ENCODE measurements around the gene NBL1. TPM values are rescaled to one million over a fixed set of nuclear protein-coding genes. Genes with fewer than 3 reads are reported as not detected.

The NBL1 gene
- total and polyA plus RNA-seq, 10 of the 15 experiments (the other 5 are each of a cell fraction or from before 2014, with no cell fraction given): 0.13 to 2.4 (median 0.81) TPM; not detected in 1

GRCh38 chr1:19662313-19662712 lies 18.2 kb downstream of the NBL1 start:
- Histone ChIP-seq H3K4me1 (ENCODE audit: control insufficient read depth, insufficient read depth, low read length) (peaks cover 6% of the 10 kb centered on the region; the same call in 1 of the 2 replicates), H3K9me3 (replicated peaks; ENCODE audit: control insufficient read depth, insufficient read depth, low read length) (no peaks in the 10 kb centered on the region), H3K27ac (ENCODE audit: control insufficient read depth, insufficient read depth) (no peak overlapping the region), H2AFZ (ENCODE audit: control insufficient read depth, low read depth, low read length) (no peak overlapping the region), H3K4me2 (ENCODE audit: control insufficient read depth, insufficient read depth) (no peak overlapping the region), H3K27me3 (replicated peaks in 1 of 2; ENCODE audit: control insufficient read depth in 2 of 2, insufficient read depth in 2 of 2, low read length in 1 of 2) (peaks cover 0 to 2% of the 10 kb centered on the region in 2 experiments; a peak in 1 of 4 replicates), H3K36me3 (ENCODE audit: control insufficient read depth in 2 of 2, insufficient read depth in 2 of 2, low read length in 1 of 2) (no peaks in the 10 kb centered on the region), H3K4me3 (no peak overlapping the region), H3K9ac (ENCODE audit: control insufficient read depth, insufficient read depth, low read length) (no peak overlapping the region), H3K79me2 (ENCODE audit: control insufficient read depth, insufficient read depth, low read length) (no peaks in the 10 kb centered on the region), H4K20me1 (ENCODE audit: control insufficient read depth, insufficient read depth) (no peaks in the 10 kb centered on the region)
- WGBS (ENCODE audit: insufficient coverage, insufficient replicate concordance, low lambda C conversion rate, missing lambda C conversion rate): 3% methylated on average over 2 of the region's 3 CpGs
- FAIRE-seq (no peak), DNase-seq (ENCODE audit: low read depth, low spot score) (no peak), ATAC-seq (no peak)
- TF ChIP-seq HDAC6 (IDR thresholded peaks at IDR 0.05; ENCODE audit: unreplicated experiment): no peak
- no peak for TF ChIP-seq CTCF (IDR thresholded peaks at IDR 0.05 in 2 of 3, conservative IDR thresholded peaks at IDR 0.05 in 1 of 3; ENCODE audit: control insufficient read depth in 2 of 3, extremely low read depth in 1 of 3, insufficient read depth in 1 of 3, low read depth in 3 of 3, low read length in 3 of 3)
- no peak for TF ChIP-seq RB1 (IDR thresholded peaks at IDR 0.05; ENCODE audit: borderline replicate concordance)
- no peak for TF ChIP-seq BMI1 (IDR thresholded peaks at IDR 0.05; ENCODE audit: borderline replicate concordance)
- TF ChIP-seq CHD4 (IDR thresholded peaks at IDR 0.05): no peak
- TF ChIP-seq YY1 (IDR thresholded peaks at IDR 0.05; ENCODE audit: low read depth, low read length): no peak
- no peak for TF ChIP-seq ZNF592 (IDR thresholded peaks at IDR 0.05)
- no peak for TF ChIP-seq KDM1A (IDR thresholded peaks at IDR 0.05; ENCODE audit: borderline replicate concordance)
- TF ChIP-seq RAD21 (IDR thresholded peaks at IDR 0.05; ENCODE audit: insufficient read depth, low read depth, low read length): no peak
- TF ChIP-seq CREB1 (IDR thresholded peaks at IDR 0.05; ENCODE audit: low read depth): no peak
- no peak for TF ChIP-seq NR2C1 (IDR thresholded peaks at IDR 0.05)
- no peak for TF ChIP-seq CBX5 (IDR thresholded peaks at IDR 0.05; ENCODE audit: low read depth)
- in situ Hi-C loops (cut with MboI) (loop anchor here (5.0 kb wide), 2 partner anchors 40 to 145 kb away; no protein-coding TSS in a partner anchor), intact Hi-C loops (cut with micrococcal nuclease; ENCODE audit: unreplicated experiment) (loop anchor here (5.0 kb wide), 1 partner anchor 100 kb away; no protein-coding TSS in a partner anchor)
- CTCF ChIA-PET: interaction anchor here (0.6 to 6.0 kb wide), 36 partner anchors 8 to 492 kb away, joined by 3 to 378 read pairs (median 4); no protein-coding TSS in a partner anchor
- POLR2A ChIA-PET: no interaction called here
- SMC1A ChIA-PET (ENCODE audit: uncharacterized antibody, unreplicated experiment): interaction anchor here (0.8 to 5.2 kb wide), 13 partner anchors 15 to 412 kb away, joined by 3 to 99 read pairs (median 4); no protein-coding TSS in a partner anchor
- RAD21 ChIA-PET (ENCODE audit: unreplicated experiment): interaction anchor here (1.3 to 4.3 kb wide), 10 partner anchors 11 to 179 kb away, joined by 3 to 84 read pairs (median 7); no protein-coding TSS in a partner anchor
- BruUV-seq (replicated peaks): no TSS peak

Data from GM12878 (cell line).